ENCODE measurements around the gene ARHGAP15. TPM values are rescaled to one million over a fixed set of nuclear protein-coding genes. Genes with fewer than 3 reads are reported as not detected.

ARHGAP15 gene
- polyA plus RNA-seq, 2 of the 4 experiments (the other 2 are of a cell fraction), result 0.34 TPM; not detected in 1

- TF ChIP-seq REST (IDR thresholded peaks at IDR 0.05) (no peak), POLR2A (IDR thresholded peaks at IDR 0.05; ENCODE audit: low read length) (no peak)
Observed at GRCh38 chr2:143796051-143796450, 666.8 kb downstream of the ARHGAP15 start (continued).

- H3K9me3 ChIP-seq, result no peaks in the 10 kb centered on the region
- TF ChIP-seq RFX5 (IDR thresholded peaks at IDR 0.05), result no peak
- no peak for DNase-seq (ENCODE audit: low read depth in 1 of 2, low spot score in 1 of 2)
- 24% methylated on average over 1 of the region's 1 CpG for WGBS (ENCODE audit: missing lambda C conversion rate)
- peaks cover 9% of the 10 kb centered on the region; the same call in 2 of the 3 replicates for H3K4me1 ChIP-seq
- ChIA-PET POLR2A (no interaction called here), CTCF (no interaction called here)
- no peak overlapping the region for H3K4me3 ChIP-seq
- H3K4me2 ChIP-seq, result peak overlapping the region; percentile 60; the same call in 2 of the 3 replicates
- H3K27ac ChIP-seq, result no peak overlapping the region
- no peak for FAIRE-seq
- ATAC-seq, result no peak
Observed at GRCh38 chr2:143801561-143801960, 672.3 kb downstream of the ARHGAP15 start.

- Histone ChIP-seq H3K27ac (no peak overlapping the region), H3K9me3 (no peaks in the 10 kb centered on the region), H3K4me3 (no peak overlapping the region), H3K4me2 (peak overlapping the region; percentile 60), H3K4me1 (peaks cover 9% of the 10 kb centered on the region; the same call in 2 of the 3 replicates)
- WGBS (ENCODE audit: missing lambda C conversion rate), result 5% methylated on average over 4 of the region's 4 CpGs
- POLR2A ChIA-PET, result no interaction called here
- FAIRE-seq (no peak), ATAC-seq (no peak), DNase-seq (ENCODE audit: low read depth in 1 of 2, low spot score in 1 of 2) (peak in 1 of 2 experiments; percentile 4)
- CTCF ChIA-PET, result no interaction called here
- TF ChIP-seq CHD4 (IDR thresholded peaks at IDR 0.05; ENCODE audit: borderline replicate concordance) (no peak), ELK1 (IDR thresholded peaks at IDR 0.05; ENCODE audit: low read depth, low read length) (no peak), KDM5A (IDR thresholded peaks at IDR 0.05) (no peak), MAFK (IDR thresholded peaks at IDR 0.05; ENCODE audit: partially characterized antibody) (no peak), MAZ (IDR thresholded peaks at IDR 0.05; ENCODE audit: borderline replicate concordance, low read depth, low read length) (no peak), CBX8 (IDR thresholded peaks at IDR 0.05) (no peak), HEYL (CRISPR knock-in tag; IDR thresholded peaks at IDR 0.05) (no peak), HOXB13 (CRISPR knock-in tag; IDR thresholded peaks at IDR 0.05; ENCODE audit: low read depth) (no peak), BCL3 (IDR thresholded peaks at IDR 0.05) (no peak), NFE2L2 (conservative IDR thresholded peaks at IDR 0.05; ENCODE audit: low read length) (no peak), CBX2 (IDR thresholded peaks at IDR 0.05; ENCODE audit: borderline replicate concordance, low read depth) (no peak), NR3C1 (IDR thresholded peaks at IDR 0.05) (no peak), HOXB5 (CRISPR knock-in tag; IDR thresholded peaks at IDR 0.05) (no peak), EP300 (IDR thresholded peaks at IDR 0.05) (no peak)
Observed at GRCh38 chr2:143802242-143802641, 673.0 kb downstream of the ARHGAP15 start.

All from A549 (cell line).